ENCODE data around the gene STIMATE.

Gene STIMATE

DNA sequence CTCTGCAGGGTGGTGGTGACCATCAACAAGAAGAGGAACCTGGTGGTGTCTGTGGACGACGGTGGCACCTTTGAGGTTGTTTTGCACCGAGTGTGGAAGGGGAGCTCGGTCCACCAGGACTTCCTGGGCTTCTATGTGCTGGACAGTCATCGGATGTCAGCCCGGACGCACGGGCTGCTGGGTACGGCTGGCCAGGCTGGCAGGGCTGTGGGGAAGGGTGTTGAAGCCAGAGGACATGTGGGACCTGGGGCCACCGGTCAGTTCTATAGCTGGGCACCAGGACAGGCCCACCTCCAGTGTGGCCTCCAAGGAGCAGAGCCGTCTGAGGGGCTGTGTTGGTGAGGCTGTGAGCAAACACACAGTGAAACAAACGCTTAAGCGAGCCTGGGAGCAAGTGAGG, 106.6 kb downstream of the STIMATE start:
- TF ChIP-seq FOXP2 (optimal IDR thresholded peaks at IDR 0.05; ENCODE audit: borderline replicate concordance, extremely low read depth, extremely low read length, insufficient read depth) (no peak), SIN3A (IDR thresholded peaks at IDR 0.05; ENCODE audit: borderline replicate concordance, insufficient read depth, low read length) (no peak), POLR2AphosphoS5 (IDR thresholded peaks at IDR 0.05; ENCODE audit: low read depth, low read length) (no peak)
- TF ChIP-seq, protein P1, sequence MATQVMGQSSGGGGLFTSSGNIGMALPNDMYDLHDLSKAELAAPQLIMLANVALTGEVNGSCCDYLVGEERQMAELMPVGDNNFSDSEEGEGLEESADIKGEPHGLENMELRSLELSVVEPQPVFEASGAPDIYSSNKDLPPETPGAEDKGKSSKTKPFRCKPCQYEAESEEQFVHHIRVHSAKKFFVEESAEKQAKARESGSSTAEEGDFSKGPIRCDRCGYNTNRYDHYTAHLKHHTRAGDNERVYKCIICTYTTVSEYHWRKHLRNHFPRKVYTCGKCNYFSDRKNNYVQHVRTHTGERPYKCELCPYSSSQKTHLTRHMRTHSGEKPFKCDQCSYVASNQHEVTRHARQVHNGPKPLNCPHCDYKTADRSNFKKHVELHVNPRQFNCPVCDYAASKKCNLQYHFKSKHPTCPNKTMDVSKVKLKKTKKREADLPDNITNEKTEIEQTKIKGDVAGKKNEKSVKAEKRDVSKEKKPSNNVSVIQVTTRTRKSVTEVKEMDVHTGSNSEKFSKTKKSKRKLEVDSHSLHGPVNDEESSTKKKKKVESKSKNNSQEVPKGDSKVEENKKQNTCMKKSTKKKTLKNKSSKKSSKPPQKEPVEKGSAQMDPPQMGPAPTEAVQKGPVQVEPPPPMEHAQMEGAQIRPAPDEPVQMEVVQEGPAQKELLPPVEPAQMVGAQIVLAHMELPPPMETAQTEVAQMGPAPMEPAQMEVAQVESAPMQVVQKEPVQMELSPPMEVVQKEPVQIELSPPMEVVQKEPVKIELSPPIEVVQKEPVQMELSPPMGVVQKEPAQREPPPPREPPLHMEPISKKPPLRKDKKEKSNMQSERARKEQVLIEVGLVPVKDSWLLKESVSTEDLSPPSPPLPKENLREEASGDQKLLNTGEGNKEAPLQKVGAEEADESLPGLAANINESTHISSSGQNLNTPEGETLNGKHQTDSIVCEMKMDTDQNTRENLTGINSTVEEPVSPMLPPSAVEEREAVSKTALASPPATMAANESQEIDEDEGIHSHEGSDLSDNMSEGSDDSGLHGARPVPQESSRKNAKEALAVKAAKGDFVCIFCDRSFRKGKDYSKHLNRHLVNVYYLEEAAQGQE (IDR thresholded peaks at IDR 0.05; ENCODE audit: insufficient read depth in 1 of 2, low read depth in 2 of 2, low read length in 2 of 2), result no peak

- TF ChIP-seq SIN3A (IDR thresholded peaks at IDR 0.05; ENCODE audit: borderline replicate concordance, insufficient read depth, low read length), result no peak
- TF ChIP-seq, protein P1 (IDR thresholded peaks at IDR 0.05; ENCODE audit: insufficient read depth in 1 of 2, low read depth in 2 of 2, low read length in 2 of 2), result no peak
- TF ChIP-seq FOXP2 (optimal IDR thresholded peaks at IDR 0.05; ENCODE audit: borderline replicate concordance, extremely low read depth, extremely low read length, insufficient read depth), result no peak
- TF ChIP-seq POLR2AphosphoS5 (IDR thresholded peaks at IDR 0.05; ENCODE audit: low read depth, low read length), result no peak
- TF ChIP-seq TAF1 (IDR thresholded peaks at IDR 0.05; ENCODE audit: borderline replicate concordance, insufficient read depth, low read length), result no peak
Observed at GRCh38 chr3:52790337-52790736, 107.0 kb downstream of the STIMATE start.

DNA sequence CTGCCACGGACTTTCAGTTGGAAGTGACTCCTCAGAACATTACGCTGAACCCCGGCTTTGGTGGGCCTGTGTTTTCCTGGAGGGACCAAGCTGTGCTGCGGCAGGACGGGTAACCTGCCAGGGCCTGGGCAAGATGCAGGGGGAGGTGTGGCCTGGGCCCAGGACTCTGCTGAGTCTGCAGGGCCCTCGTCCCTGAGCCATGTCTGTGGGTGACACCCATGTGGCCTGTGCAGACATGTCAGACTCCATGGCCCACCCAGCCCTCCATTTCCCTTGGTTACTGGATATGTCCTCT, 107.7 kb downstream of the STIMATE start:
- no peak for TF ChIP-seq POLR2AphosphoS5 (IDR thresholded peaks at IDR 0.05; ENCODE audit: low read depth, low read length)
- TF ChIP-seq TAF1 (IDR thresholded peaks at IDR 0.05; ENCODE audit: borderline replicate concordance, insufficient read depth, low read length), result no peak
- TF ChIP-seq, protein P1 (IDR thresholded peaks at IDR 0.05; ENCODE audit: insufficient read depth in 1 of 2, low read depth in 2 of 2, low read length in 2 of 2), result no peak
- no peak for TF ChIP-seq FOXP2 (optimal IDR thresholded peaks at IDR 0.05; ENCODE audit: borderline replicate concordance, extremely low read depth, extremely low read length, insufficient read depth)
- no peak for TF ChIP-seq SIN3A (IDR thresholded peaks at IDR 0.05; ENCODE audit: borderline replicate concordance, insufficient read depth, low read length)

DNA sequence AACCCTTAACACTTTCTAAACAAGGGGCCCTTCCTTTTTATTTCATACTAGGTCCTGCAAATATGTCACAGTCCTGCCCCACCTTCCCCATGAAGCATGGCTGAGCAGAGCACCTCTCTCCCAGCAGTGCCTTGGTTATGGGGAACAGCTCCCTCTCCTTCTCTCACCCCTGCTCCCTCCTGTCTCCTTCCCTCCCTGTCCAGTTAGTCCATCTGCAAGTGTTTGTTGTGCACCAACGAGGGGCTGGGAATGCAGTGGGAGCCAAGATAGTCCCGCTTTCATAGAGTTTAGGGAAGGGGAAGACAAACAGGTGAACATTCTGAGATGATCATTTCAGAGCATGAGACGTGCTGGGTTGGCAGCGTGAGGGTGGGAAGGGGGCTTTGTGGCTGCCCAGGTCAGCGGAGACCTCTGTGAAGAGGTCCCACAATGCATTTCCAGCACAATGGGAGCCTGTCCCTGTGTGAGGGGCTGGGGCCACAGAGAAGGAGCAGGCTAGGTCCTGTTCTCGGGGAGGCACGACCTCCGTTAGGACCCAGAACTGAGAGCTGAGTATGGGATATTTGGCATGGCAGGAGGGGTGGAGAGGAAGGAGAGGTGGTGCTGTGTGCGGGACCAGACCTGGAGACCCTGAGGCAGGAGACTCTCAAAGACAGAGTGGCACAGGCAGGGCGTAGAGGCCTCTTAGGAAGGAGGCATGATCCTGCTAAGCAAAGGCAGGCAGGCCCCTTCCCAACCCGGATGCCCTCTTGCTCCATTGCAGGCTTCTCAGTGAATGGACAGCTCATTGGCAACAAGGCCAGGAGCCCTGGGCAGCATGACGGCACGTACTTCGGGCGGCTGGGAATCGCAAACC, 108.2 kb downstream of the STIMATE start:
- TF ChIP-seq, protein P1 (IDR thresholded peaks at IDR 0.05; ENCODE audit: insufficient read depth in 1 of 2, low read depth in 2 of 2, low read length in 2 of 2), result no peak
- TF ChIP-seq POLR2AphosphoS5 (IDR thresholded peaks at IDR 0.05; ENCODE audit: low read depth, low read length) (no peak), SIN3A (IDR thresholded peaks at IDR 0.05; ENCODE audit: borderline replicate concordance, insufficient read depth, low read length) (no peak), TAF1 (IDR thresholded peaks at IDR 0.05; ENCODE audit: borderline replicate concordance, insufficient read depth, low read length) (no peak), FOXP2 (optimal IDR thresholded peaks at IDR 0.05; ENCODE audit: borderline replicate concordance, extremely low read depth, extremely low read length, insufficient read depth) (no peak)
